Posterior cingulate gyrus (tissue), 11 donors: ENCODE results near the gene PRKCB.

Experiments used
- DNase-seq, 10 donors: peaks; one replicate each; pipeline versions ENCODE4 v3.0.0 to v3.0.0-alpha.2; 2020 to 2021; ENCODE audit warnings: mixed read lengths in 3 of 10
- intact Hi-C: fragments of 100-400 bp; cut with DNase I; formaldehyde crosslinking; loops from one replicate; pipeline ENCODE4 v1.15.1; 2023

PRKCB gene

DNA sequence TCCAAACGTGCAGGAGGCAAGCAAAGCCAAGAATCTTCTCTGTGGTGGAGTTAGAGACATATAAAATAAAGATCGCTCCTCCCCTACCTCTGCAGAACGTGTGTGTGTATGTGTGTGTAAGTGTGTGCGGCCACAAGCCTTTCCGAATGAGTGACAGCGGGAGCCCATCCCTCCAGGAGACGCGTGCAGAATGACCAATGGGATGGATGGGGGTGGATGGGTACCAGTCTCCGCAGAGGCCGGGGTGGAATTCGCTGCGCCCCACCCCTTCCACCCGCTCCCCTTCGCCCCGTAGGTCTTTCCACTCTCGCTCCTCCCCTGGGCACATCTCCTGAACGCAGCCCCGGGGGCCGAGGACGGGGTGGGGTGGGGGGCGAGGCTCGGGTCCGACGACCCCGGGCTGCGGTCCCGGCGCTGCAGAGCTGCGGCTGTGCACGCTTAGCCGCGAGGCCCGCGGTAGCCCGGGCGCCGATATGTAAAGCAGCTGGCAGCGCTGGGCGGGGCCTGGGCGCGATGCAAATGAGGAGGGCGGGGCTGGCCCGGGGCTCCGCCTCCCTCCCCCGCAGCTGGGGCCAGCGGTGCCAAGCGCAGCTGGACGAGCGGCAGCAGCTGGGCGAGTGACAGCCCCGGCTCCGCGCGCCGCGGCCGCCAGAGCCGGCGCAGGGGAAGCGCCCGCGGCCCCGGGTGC lies at the start of gene PRKCB:
PRKCB (plus strand) TSS at position 594 of the 688 bp plus-strand sequence.
- intact Hi-C loops = no loop called here
- DNase-seq = peak; percentile 83 to 99 (median 92)

DNA sequence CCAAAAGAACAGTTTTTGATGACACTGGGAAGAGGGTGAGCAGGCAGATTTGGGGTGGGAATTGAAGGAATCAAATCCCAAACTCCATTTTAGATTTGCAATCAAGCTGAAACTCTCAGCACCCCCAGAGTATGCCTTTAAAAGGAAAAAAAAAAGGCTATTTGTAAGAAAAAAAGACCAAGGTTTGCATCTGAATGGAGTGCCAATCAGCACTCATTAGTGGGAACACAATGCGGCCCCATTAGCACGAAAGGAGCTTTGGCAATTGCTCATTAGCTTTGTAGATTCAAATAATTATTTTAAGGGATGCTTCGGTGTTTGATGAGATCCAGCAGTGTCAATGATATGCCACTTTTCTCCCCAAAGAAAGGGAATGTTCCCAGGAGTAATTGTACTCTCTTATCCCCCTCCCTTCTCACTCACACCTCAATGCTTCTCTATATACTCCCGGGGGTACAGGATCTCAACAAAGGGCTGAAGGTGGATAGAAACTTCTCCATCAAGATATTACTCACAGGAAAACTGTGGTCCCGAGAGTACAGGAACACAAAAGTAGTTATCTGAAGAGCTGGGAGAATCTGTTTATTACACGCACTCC lies 48.7 kb upstream of the PRKCB start:
- intact Hi-C loops = no loop called here
- no peak for DNase-seq

DNA sequence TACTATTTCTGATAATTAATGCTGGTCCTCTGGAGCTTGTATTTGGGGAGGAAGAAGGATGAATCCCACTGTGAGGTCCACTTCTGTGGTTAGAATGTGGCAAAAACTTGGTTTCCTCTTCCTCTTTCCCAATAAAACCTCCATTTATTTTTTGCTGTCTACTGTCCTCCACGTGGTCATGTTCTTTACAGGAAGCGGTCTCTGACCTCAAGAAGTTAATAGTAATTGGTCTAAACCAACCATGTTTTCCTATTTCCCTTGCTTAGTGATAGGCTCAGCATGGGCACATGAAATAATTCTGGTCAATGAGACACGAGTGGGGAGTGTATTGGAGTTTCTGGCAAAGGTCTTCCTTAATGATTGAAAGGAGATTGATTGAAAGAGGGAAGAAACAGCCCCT lies 47.1 kb upstream of the PRKCB start:
- no peak for DNase-seq
- intact Hi-C loops = no loop called here

DNA sequence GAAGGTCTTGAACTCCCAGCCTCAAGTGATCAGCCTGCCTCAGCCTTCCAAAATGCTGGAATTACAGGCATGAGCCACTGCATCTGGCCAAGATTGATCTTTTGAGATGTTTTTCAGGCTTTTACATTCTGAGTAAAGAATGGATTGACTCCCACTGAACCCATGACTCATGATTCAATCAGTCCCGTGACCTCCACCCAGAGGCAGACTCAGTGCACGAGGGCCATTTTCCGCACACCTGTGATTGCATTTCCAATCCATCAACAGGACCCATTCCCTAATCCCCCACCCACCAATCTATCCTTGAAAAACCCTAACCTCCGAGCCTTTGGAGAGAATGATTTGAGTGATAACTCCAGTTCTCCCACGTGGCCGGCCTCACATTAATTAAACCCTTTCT lies 40.4 kb upstream of the PRKCB start:
- intact Hi-C loops = loop anchor here (10.0 kb wide), 1 partner anchor 51 kb away; no protein-coding TSS in a partner anchor
- no peak for DNase-seq

GRCh38 chr16:23796941-23797340 lies 38.8 kb upstream of the PRKCB start:
- intact Hi-C loops = loop anchor here (10.0 kb wide), 1 partner anchor 52 kb away; no protein-coding TSS in a partner anchor

DNA sequence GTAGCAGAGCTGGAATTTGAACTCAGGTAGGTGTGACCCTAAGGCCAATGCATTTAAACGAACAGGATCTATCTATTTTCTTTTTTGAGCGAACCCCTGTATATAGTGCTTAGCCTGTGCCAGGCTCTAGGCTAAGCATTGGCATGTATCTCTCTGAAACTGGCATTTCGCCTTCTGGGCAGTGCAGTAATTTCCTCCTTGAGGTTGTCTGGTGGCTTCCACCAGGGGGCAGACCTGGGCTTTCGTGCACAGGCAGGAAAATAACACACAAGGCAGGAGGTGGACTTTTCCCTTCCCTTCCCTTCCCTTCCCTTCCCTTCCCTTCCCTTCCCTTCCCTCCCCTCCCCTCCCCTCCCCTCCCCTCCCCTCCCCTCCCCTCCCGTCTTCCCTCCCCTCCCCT lies 34.4 kb upstream of the PRKCB start:
- intact Hi-C loops = loop anchor here (1.0 to 10.0 kb wide), 2 partner anchors 209 to 703 kb away; no protein-coding TSS in a partner anchor
- peak; percentile 61 to 96 (median 82) for DNase-seq

More at GRCh38 chr16:23796941-23797340, 38.8 kb upstream of the PRKCB start:
- no peak for DNase-seq

- no peak for DNase-seq
- intact Hi-C loops = loop anchor here (2.0 to 10.0 kb wide), 2 partner anchors 234 to 702 kb away; no protein-coding TSS in a partner anchor
Observed at GRCh38 chr16:23802776-23803175, 33.0 kb upstream of the PRKCB start.

DNA sequence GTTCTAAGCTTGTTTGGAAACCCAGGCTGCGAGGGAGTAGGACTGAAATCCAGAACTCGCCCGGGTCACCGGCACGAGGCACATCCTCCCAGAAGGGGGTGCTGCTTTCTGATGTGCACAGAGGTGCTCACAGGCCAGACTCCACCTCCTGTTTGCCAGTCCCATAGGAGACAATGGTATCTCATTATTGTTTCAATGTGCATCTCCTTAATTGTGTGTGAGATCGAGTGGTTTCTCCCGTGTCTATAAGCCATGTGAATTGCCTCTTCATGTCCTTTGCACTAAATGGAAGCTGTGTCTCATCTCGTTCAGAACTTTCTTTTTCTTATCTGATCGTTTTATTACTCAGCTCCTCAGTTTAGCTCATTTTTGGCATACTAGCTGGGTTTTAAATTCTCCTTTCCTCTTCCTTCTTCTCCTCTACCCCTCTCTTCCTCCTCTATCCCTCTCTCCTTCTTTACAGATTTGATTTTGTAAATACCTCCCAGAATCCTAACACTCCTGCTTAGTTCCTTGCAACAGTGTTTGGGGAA lies 32.1 kb upstream of the PRKCB start:
- intact Hi-C loops = loop anchor here (2.0 to 10.0 kb wide), 2 partner anchors 233 to 701 kb away; no protein-coding TSS in a partner anchor
- DNase-seq = peak; percentile 37 to 95 (median 64)

DNA sequence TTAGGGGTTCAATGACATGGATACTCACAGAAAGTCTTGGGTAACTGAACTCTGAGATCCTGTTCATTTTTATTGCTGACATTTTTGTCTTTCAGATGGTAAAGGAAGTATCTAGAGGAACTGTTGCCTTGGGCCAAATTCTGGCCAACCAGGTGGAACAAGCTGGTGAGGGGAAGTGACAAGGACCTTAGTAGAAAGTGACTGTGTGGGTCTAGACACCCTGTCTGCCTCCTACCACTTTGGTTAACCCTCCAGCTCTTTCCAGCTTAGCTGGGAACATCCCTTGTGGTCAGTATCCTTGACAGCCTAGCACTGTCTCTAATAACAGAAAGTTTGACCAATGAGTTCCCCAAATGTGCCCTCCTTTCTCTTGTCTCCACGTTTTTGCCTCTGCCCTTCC lies 28.8 kb upstream of the PRKCB start:
- no peak for DNase-seq
- intact Hi-C loops = loop anchor here (10.0 kb wide), 1 partner anchor 698 kb away; no protein-coding TSS in a partner anchor

GRCh38 chr16:23821467-23821866 lies 14.3 kb upstream of the PRKCB start:
- intact Hi-C loops = no loop called here
- no peak for DNase-seq

DNA sequence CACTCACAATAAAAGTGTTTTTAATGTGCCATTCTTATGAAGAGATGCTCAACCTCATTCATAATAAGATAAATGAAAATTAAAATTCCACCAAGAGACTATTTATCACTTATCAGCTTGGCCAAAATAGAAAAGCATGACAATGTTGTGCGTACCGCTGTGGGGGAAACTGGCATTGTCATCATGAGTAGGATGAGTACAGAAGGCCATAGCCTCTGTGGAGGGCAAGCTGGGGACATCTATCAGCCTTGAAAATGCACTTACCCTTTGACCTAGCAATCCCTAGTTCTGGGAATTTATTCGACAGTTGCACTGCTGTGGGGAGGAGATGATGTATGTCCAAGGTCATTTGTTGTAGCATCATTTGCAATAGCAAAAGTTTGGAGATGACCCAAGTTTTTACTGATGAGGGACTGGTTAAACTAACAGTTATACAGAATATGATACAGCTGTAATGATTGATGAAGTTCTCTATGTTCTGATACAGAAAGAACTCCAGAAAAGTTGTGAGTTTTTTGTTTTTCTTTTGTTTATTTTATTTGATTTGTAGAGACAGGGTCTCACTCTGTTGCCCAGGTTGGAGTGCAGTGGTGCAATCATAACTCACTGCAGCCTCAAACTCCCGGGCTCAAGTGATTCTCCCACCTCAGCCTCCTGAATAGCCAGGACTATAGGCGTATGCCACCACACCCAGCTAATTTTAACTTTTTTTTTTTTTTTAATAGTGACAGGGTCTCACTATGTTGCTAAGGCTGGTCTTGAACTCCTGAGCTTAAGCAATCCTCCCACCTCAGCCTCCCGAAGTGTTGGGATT lies 13.7 kb upstream of the PRKCB start:
- DNase-seq = no peak
- intact Hi-C loops = no loop called here

GRCh38 chr16:23823475-23824384 lies 12.1 kb upstream of the PRKCB start:
- DNase-seq = no peak
- intact Hi-C loops = no loop called here

GRCh38 chr16:23824909-23825308 lies 10.9 kb upstream of the PRKCB start:
- intact Hi-C loops = no loop called here
- DNase-seq = no peak

DNA sequence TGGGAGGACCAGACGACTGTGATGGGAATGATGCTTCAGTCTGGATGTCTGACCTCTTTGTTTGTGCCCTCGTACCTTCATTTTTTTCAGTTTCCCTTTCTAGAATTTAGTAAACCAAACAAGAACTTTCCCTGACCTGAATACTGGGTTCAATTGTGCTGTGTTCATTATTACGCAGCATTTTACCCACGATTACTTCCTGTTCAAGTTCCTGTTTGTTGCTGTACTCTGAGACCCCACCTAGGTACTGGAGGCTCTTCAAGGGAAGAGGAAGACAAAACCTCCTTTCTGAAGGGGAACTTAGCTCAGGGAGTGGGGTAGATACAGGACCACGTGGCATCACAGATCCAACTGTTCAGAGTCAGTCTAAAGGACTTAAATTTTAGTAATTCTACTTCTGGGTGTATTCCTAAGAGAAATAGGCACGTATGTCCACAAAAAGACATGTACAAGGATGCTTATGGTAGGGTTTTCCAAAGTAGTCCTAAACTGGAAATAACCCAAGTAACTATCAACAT lies 9.2 kb upstream of the PRKCB start:
- intact Hi-C loops = no loop called here
- no peak for DNase-seq

GRCh38 chr16:23827057-23827456 lies 8.7 kb upstream of the PRKCB start:
- DNase-seq = no peak
- intact Hi-C loops = no loop called here

DNA sequence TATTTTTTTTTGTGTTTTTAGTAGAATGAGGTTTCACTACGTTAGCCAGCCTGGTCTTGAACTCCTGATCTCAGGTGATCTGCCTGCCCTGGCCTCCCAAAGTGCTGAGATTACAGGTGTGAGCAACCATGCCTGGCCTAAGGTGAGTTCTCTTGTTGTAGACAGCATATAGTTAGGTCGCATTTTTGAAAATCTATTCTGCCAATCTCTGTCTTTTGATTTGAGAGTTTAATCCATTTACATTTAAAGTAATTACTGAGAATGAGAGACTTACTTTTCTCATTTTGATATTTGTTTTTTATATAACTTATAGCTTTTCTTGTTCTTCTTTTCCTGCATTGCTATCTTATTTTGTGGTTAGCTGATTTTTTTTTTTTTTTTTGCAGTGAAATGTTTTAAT lies 6.3 kb upstream of the PRKCB start:
- no peak for DNase-seq
- intact Hi-C loops = no loop called here

GRCh38 chr16:23830276-23830675 lies 5.5 kb upstream of the PRKCB start:
- no peak for DNase-seq
- intact Hi-C loops = no loop called here

DNA sequence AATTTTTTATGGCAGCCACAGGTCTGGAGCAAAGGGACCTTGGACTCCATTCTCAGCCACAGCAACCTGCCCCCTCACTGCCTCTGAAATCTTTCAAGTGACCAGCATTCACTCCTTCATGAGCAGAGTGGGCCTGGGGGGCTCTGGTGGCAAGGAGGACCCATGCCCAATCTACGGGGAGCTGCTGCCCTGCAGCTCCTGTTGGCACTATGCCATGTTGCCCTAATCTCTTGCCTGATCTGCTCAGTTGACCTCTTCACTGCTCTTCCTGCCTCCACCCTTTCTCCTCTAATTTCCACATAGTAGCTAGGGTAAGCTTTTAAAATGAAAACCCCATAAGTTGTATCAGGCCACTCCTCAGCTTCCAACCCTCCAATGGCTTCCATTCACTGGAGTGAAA lies 2.9 kb upstream of the PRKCB start:
- no peak for DNase-seq
- intact Hi-C loops = no loop called here

GRCh38 chr16:23833504-23833903 lies 2.3 kb upstream of the PRKCB start:
- DNase-seq = no peak
- intact Hi-C loops = no loop called here
